GM23338 (cell line): ENCODE results near the gene MEIOSIN.
A peak's percentile ranks its signal among the peaks of the same experiment; 100 is the strongest.

ENCODE experiments used
- CREB1 ChIP-seq: fragments of 250-450 bp; sonication (Bioruptor Pico); IDR thresholded peaks from 2 replicates; pipeline ENCODE4 v1.5.0; 2020; ENCODE audit warnings: low read depth, mild to moderate bottlenecking, moderate library complexity
- CTCF ChIP-seq, 2 experiments: fragments of 200-600 bp in 1 of 2; sonication (generic) in 1 of 2; conservative IDR thresholded peaks; 2 replicates each; pipeline versions ENCODE4 v1.5.1 to v1.6.1; 2016 to 2017; ENCODE audit warnings: antibody characterized with exemption in 2 of 2, low read depth in 2 of 2, mild to moderate bottlenecking in 2 of 2, moderate library complexity in 1 of 2
- ETS1 ChIP-seq: IDR thresholded peaks from 2 replicates; pipeline ENCODE4 v1.6.1; 2016; ENCODE audit warnings: antibody characterized with exemption
- EZH2 ChIP-seq: fragments of 200-600 bp; sonication (generic); IDR thresholded peaks from one replicate; pipeline ENCODE4 v1.8.0; 2017; ENCODE audit warnings: antibody characterized with exemption, mild to moderate bottlenecking, low read depth; ENCODE audit not compliant: unreplicated experiment
- EZH2phosphoT487 ChIP-seq: fragments of 200-600 bp; sonication (generic); IDR thresholded peaks from one replicate; pipeline ENCODE4 v1.8.1; 2018; ENCODE audit warnings: antibody characterized with exemption; ENCODE audit not compliant: unreplicated experiment
- JUNB ChIP-seq: IDR thresholded peaks from one replicate; pipeline ENCODE4 v1.6.1; 2016; ENCODE audit warnings: antibody characterized with exemption; ENCODE audit not compliant: unreplicated experiment
- NANOG ChIP-seq: IDR thresholded peaks from 2 replicates; pipeline ENCODE4 v1.6.1; 2016; ENCODE audit warnings: antibody characterized with exemption, borderline replicate concordance
- POLR2AphosphoS5 ChIP-seq: IDR thresholded peaks from 2 replicates; pipeline ENCODE4 v1.6.1; 2016; ENCODE audit warnings: antibody characterized with exemption, low read depth
- REST ChIP-seq: IDR thresholded peaks from one replicate; pipeline ENCODE4 v1.6.1; 2018; ENCODE audit warnings: antibody characterized with exemption; ENCODE audit not compliant: unreplicated experiment
- ZNF114 ChIP-seq: fragments of 250-450 bp; sonication (Bioruptor Pico); IDR thresholded peaks from 2 replicates; pipeline ENCODE4 v1.5.0; 2020; ENCODE audit warnings: mild to moderate bottlenecking, moderate library complexity
- ZNF331 ChIP-seq: fragments of 250-450 bp; sonication (Bioruptor Pico); IDR thresholded peaks from 2 replicates; pipeline ENCODE4 v1.5.0; 2020; ENCODE audit warnings: low read depth, mild to moderate bottlenecking, moderate library complexity

- no peak; a peak in 1 of 4 replicates for TF ChIP-seq CTCF (conservative IDR thresholded peaks at IDR 0.05; ENCODE audit: low read depth in 2 of 2)
- TF ChIP-seq EZH2, result no peak
- TF ChIP-seq REST, result no peak
- TF ChIP-seq ETS1, result no peak
- 0 out of 2 replicates have a peak, but pooled peaks have one; percentile 13 for TF ChIP-seq POLR2AphosphoS5
- TF ChIP-seq EZH2phosphoT487, result no peak
- TF ChIP-seq ZNF331 (CRISPR knock-in tag), result no peak
- no peak for TF ChIP-seq ZNF114
- no peak for TF ChIP-seq CREB1 (CRISPR knock-in tag)
- TF ChIP-seq JUNB, result no peak
- TF ChIP-seq NANOG, result no peak
These were observed 31.9 kb downstream of the MEIOSIN start for GRCh38 chr19:45764945-45765701.
